Tibial artery (tissue), 4 donors: Measurements from ENCODE around the gene ARID2.

Source experiments
- DNase-seq, 2 donors: peaks; one replicate each; pipeline ENCODE4 v3.0.0-alpha.2; 2019
- H3K27ac ChIP-seq, 2 donors: fragments of 200-600 bp; sonication (generic) in 1 of 2; 1 replicate in 1 of 2; 2 replicates in 1 of 2; pipeline ENCODE4 v1.5.1; 2018 to 2019; ENCODE audit warnings: mild to moderate bottlenecking in 1 of 2
- H3K27me3 ChIP-seq, 2 donors: fragments of 200-600 bp; sonication (generic) in 1 of 2; one replicate each; pipeline versions ENCODE4 v1.5.1 to v1.6.0; 2016 to 2019
- H3K36me3 ChIP-seq, 3 donors: fragments of 200-600 bp; sonication (generic) in 2 of 3; one replicate each; pipeline ENCODE4 v1.5.1; 2016 to 2019; ENCODE audit warnings: mild to moderate bottlenecking in 2 of 3
- H3K4me1 ChIP-seq, 4 donors: fragments of 200-600 bp; sonication (generic) in 2 of 4; 1 replicate in 3 of 4; 2 replicates in 1 of 4; pipeline ENCODE4 v1.5.1; 2016 to 2019
- H3K4me3 ChIP-seq, 2 donors: fragments of 200-600 bp; sonication (generic) in 1 of 2; 1 replicate in 1 of 2; 2 replicates in 1 of 2; pipeline ENCODE4 v1.5.1; 2018 to 2019; ENCODE audit warnings: mild to moderate bottlenecking in 2 of 2
- H3K9me3 ChIP-seq, 3 donors: fragments of 200-600 bp; sonication (generic) in 1 of 3; one replicate each; pipeline ENCODE4 v1.5.1; 2016 to 2019
- intact Hi-C: fragments of 100-400 bp; cut with DNase I; formaldehyde crosslinking; loops from one replicate; pipeline ENCODE4 v1.15.0; 2023; ENCODE audit warnings: low total_unique reads
- TF ChIP-seq, protein P1 (sequence below), 2 experiments: fragments of 200-600 bp in 1 of 2; fragments of 450-650 bp in 1 of 2; IDR thresholded peaks; one replicate each; pipeline ENCODE4 v1.5.1; 2017 to 2019; ENCODE audit warnings: antibody characterized with exemption in 2 of 2, mild to moderate bottlenecking in 1 of 2, moderate library complexity in 1 of 2

Gene ARID2

DNA sequence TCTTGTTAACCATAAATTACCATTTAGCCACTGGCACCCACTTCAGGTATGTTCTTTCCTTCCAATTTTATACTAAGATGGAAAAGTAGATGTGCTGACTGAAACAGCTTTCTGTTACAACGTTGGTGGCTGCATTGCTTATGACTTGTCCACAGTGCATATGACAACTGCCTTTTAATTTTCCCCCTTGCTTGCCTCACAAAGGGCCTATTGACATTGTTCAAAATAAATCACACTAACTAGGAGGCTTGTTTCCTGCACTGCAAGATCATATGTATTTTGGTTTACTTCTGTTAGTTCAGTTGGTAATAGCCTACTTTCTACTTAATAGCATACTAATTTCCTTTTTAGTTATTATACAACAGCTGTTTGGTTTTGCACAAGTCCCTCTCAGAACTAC is 205.4 kb downstream of the ARID2 start:
- no peak overlapping the region for H3K27ac ChIP-seq
- H3K9me3 ChIP-seq: no peaks in the 10 kb centered on the region
- H3K27me3 ChIP-seq: no peaks in the 10 kb centered on the region
- no peak overlapping the region for H3K4me3 ChIP-seq
- intact Hi-C loops: no loop called here
- peaks cover 13 to 34% (median 25%) of the 10 kb centered on the region in 3 donors for H3K36me3 ChIP-seq
- peaks cover 0 to 24% (median 3%) of the 10 kb centered on the region in 4 donors for H3K4me1 ChIP-seq
- TF ChIP-seq, protein P1, sequence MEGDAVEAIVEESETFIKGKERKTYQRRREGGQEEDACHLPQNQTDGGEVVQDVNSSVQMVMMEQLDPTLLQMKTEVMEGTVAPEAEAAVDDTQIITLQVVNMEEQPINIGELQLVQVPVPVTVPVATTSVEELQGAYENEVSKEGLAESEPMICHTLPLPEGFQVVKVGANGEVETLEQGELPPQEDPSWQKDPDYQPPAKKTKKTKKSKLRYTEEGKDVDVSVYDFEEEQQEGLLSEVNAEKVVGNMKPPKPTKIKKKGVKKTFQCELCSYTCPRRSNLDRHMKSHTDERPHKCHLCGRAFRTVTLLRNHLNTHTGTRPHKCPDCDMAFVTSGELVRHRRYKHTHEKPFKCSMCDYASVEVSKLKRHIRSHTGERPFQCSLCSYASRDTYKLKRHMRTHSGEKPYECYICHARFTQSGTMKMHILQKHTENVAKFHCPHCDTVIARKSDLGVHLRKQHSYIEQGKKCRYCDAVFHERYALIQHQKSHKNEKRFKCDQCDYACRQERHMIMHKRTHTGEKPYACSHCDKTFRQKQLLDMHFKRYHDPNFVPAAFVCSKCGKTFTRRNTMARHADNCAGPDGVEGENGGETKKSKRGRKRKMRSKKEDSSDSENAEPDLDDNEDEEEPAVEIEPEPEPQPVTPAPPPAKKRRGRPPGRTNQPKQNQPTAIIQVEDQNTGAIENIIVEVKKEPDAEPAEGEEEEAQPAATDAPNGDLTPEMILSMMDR (IDR thresholded peaks at IDR 0.05): no peak
- no peak for DNase-seq

DNA sequence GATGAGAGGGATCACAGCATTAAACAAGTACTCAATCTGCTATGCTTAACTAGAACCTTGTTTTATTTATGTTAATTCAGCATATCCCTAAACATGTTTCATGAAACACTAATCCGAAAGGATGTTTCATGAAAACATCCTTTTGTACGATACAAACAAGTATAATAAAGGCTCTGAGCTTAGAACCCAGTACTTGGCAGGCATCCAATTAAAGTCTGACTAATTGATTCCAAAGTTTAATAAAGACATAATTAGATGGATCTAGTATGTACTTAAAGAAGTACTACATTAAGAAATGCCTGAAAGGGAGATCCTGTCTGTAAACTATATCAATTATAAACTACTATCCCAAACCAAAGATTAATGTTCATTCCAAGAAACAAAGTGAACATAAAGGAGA is 209.1 kb downstream of the ARID2 start:
- DNase-seq: no peak
- H3K4me1 ChIP-seq: peaks cover 0 to 15% (median 3%) of the 10 kb centered on the region in 4 donors
- peaks cover 8 to 28% (median 12%) of the 10 kb centered on the region in 3 donors for H3K36me3 ChIP-seq
- TF ChIP-seq, protein P1 (IDR thresholded peaks at IDR 0.05): no peak
- no peaks in the 10 kb centered on the region for H3K9me3 ChIP-seq
- intact Hi-C loops: no loop called here
- no peak overlapping the region for H3K4me3 ChIP-seq
- no peak overlapping the region for H3K27ac ChIP-seq
- H3K27me3 ChIP-seq: no peaks in the 10 kb centered on the region

DNA sequence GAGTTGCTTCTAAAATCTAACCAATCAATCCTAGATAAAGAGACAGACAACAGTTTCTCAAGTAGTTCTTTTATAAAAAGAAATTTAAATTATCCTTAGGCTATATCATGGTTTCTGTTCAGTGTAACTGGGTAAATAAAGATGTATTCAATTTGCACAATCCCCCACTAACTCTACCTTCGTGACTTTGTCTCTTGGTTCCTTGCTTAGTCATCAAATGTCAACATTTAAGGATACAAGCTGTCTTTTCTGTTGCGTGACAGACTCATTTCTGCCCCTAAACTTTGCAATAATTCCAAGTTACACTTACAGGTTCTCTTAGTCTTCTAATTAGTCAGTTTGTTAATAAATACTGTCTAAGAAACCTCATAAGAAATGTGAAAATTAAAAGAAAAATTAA is 210.3 kb downstream of the ARID2 start:
- Histone ChIP-seq H3K27me3 (no peaks in the 10 kb centered on the region), H3K4me3 (no peak overlapping the region), H3K9me3 (no peaks in the 10 kb centered on the region), H3K27ac (no peak overlapping the region), H3K36me3 (peaks cover 8 to 31% (median 13%) of the 10 kb centered on the region in 3 donors), H3K4me1 (peaks cover 0 to 4% (median 0%) of the 10 kb centered on the region in 4 donors)
- intact Hi-C loops: no loop called here
- DNase-seq: no peak
- TF ChIP-seq, protein P1 (IDR thresholded peaks at IDR 0.05): no peak

DNA sequence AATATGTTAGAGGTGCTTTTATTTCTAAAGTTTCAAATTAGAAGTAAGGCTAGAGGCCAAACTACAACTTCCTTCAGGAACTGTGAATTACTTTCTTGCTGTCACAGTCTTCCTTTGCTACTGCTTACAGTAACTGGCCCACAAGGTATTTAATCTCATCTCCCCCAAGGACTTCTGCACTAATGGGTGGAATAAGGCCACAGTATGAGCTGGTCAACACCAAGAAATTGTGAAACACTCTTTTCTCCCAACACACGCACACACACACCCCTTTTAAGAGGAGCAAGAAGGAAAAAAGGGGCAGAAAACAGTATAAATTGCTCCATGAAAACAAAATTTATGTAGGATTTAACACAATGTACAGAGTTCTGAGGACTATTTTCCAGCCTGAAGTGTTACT is 215.3 kb downstream of the ARID2 start:
- Histone ChIP-seq H3K27me3 (no peaks in the 10 kb centered on the region), H3K4me1 (no peaks in the 10 kb centered on the region), H3K9me3 (no peaks in the 10 kb centered on the region), H3K4me3 (no peak overlapping the region), H3K36me3 (peaks cover 26 to 57% (median 44%) of the 10 kb centered on the region in 3 donors), H3K27ac (no peak overlapping the region)
- TF ChIP-seq, protein P1 (IDR thresholded peaks at IDR 0.05): no peak
- intact Hi-C loops: no loop called here
- no peak for DNase-seq

DNA sequence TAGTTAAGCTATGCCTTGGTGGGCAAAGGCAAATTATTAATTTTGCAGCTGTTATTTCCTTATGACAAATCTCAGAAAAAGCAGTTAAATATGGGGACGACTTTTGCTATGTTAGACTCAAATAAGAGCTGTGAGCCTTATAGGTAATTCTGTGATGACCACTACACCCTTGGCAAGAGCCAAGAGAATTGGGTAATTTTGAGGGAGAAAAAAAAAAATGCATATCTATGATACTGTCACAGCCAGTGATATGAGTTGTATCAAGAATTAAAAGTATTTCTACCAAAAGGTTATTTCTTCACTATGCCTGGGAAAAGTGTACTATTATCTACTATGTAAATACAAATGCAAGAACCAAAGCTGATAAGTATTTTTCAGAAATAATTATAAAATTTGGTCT is 216.9 kb downstream of the ARID2 start:
- no peaks in the 10 kb centered on the region for H3K4me1 ChIP-seq
- no peaks in the 10 kb centered on the region for H3K27me3 ChIP-seq
- no peak overlapping the region for H3K4me3 ChIP-seq
- H3K27ac ChIP-seq: no peak overlapping the region
- TF ChIP-seq, protein P1 (IDR thresholded peaks at IDR 0.05): no peak
- no peaks in the 10 kb centered on the region for H3K9me3 ChIP-seq
- H3K36me3 ChIP-seq: peaks cover 17 to 48% (median 39%) of the 10 kb centered on the region in 3 donors
- DNase-seq: no peak
- intact Hi-C loops: no loop called here

DNA sequence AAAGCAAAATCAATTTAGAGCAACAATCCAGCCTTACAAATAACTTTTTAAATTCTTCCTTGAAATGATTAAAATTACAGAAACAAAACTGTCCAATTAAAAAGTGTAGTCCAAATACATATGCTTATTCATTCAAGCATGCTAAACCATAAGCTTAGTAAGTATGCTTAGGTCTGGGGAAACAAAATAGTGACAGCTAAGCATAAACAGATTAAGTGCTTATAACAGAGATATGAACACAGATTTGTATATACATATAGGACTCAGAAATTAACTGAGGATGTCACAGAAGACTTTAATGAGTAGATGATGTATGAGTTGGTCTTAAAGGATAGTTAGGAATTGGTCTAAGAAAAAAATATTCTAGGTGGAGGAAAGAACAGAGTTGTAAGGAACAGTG is 219.0 kb downstream of the ARID2 start:
- Histone ChIP-seq H3K27ac (no peak overlapping the region), H3K9me3 (no peaks in the 10 kb centered on the region), H3K4me3 (no peak overlapping the region), H3K4me1 (no peaks in the 10 kb centered on the region), H3K27me3 (no peaks in the 10 kb centered on the region), H3K36me3 (peaks cover 17 to 40% (median 33%) of the 10 kb centered on the region in 3 donors)
- intact Hi-C loops: no loop called here
- no peak for DNase-seq
- TF ChIP-seq, protein P1 (IDR thresholded peaks at IDR 0.05): no peak
